T-helper 2 cell treated with Interferon-gamma antibody and Interleukin-4, amounts not matched to agents 5 μg/mL and 100 μg/mL, for 36 hours (primary cell): ENCODE results near the gene ATOH8.

Experiments used
- DNase-seq: peaks from one replicate; pipeline ENCODE4 v3.0.0; 2021; ENCODE audit warnings: low spot score
- H3K27ac Mint-ChIP-seq: one replicate; pipeline ENCODE4 v1.8.0; 2021; ENCODE audit warnings: mild to moderate bottlenecking, mixed read lengths
- H3K27me3 Mint-ChIP-seq: one replicate; pipeline ENCODE4 v1.8.0; 2021; ENCODE audit warnings: low read depth, mixed read lengths
- H3K36me3 Mint-ChIP-seq: one replicate; pipeline ENCODE4 v1.8.0; 2021; ENCODE audit warnings: low read depth, mixed read lengths
- H3K4me1 Mint-ChIP-seq: one replicate; pipeline ENCODE4 v1.8.0; 2021; ENCODE audit warnings: low read depth, mixed read lengths
- H3K4me3 Mint-ChIP-seq: one replicate; pipeline ENCODE4 v1.8.0; 2022; ENCODE audit warnings: mild to moderate bottlenecking, moderate library complexity, mixed read lengths
- H3K9me3 Mint-ChIP-seq: one replicate; pipeline ENCODE4 v1.8.0; 2021; ENCODE audit warnings: mixed read lengths

The ATOH8 gene

GRCh38 chr2:85736456-85737355, 17.1 kb upstream of the ATOH8 start:
- no peak for DNase-seq
- no peaks in the 10 kb centered on the region for H3K4me1 Mint-ChIP-seq
- no peaks in the 10 kb centered on the region for H3K36me3 Mint-ChIP-seq
- no peak overlapping the region for H3K27ac Mint-ChIP-seq
- no peaks in the 10 kb centered on the region for H3K9me3 Mint-ChIP-seq
- no peak overlapping the region for H3K4me3 Mint-ChIP-seq
- H3K27me3 Mint-ChIP-seq = peaks cover 44% of the 10 kb centered on the region

- DNase-seq = no peak
These were observed 16.3 kb upstream of the ATOH8 start for GRCh38 chr2:85737481-85737880.

DNA sequence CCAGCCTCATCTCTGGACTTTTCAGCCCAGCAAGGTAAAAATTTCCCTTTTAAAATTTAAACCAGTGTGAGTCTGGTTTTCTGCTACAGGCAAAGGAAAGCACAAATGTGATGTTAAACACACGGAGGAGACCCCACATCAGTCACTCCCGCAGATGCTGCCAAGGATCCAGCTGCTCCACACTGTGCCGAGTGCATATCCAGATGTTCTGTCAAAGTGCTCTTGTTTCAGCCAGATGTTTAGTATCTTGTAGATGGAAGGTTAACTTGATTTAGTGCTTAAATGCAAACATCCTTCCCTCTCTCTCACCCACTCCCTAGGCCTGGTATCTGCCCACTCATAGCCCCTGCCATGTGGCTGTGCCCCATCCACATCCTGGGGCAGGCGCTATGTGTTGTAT, 15.8 kb upstream of the ATOH8 start:
- no peaks in the 10 kb centered on the region for H3K36me3 Mint-ChIP-seq
- H3K4me1 Mint-ChIP-seq = peaks cover 1% of the 10 kb centered on the region
- no peak for DNase-seq
- H3K27ac Mint-ChIP-seq = no peak overlapping the region
- peaks cover 56% of the 10 kb centered on the region for H3K27me3 Mint-ChIP-seq
- no peaks in the 10 kb centered on the region for H3K9me3 Mint-ChIP-seq
- H3K4me3 Mint-ChIP-seq = no peak overlapping the region

More at GRCh38 chr2:85737481-85737880, 16.3 kb upstream of the ATOH8 start:
- Mint-ChIP-seq H3K4me1 (peaks cover 1% of the 10 kb centered on the region), H3K9me3 (no peaks in the 10 kb centered on the region), H3K4me3 (no peak overlapping the region), H3K27ac (no peak overlapping the region), H3K36me3 (no peaks in the 10 kb centered on the region), H3K27me3 (peaks cover 51% of the 10 kb centered on the region)

DNA sequence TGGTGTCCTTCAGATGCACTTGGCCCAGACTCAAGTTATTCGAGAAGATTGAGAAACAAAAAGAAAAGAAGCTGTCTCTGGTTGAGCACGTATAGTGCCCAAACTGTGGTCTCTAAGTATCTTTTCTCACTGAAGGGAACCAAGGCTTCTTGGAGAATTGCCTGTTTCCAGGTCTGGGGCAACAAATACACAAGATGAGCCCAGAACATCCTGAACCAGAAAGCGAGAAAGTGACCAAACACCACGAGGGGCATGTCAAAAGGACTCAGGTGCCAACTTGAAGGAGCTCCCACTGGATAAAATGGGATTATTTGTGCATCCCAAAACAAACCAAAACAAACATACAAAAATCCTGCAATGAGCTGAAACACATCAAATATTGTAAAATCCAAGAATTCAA, 13.6 kb upstream of the ATOH8 start:
- no peak overlapping the region for H3K4me3 Mint-ChIP-seq
- H3K27ac Mint-ChIP-seq = no peak overlapping the region
- H3K4me1 Mint-ChIP-seq = peaks cover 1% of the 10 kb centered on the region
- H3K36me3 Mint-ChIP-seq = no peaks in the 10 kb centered on the region
- no peak for DNase-seq
- no peaks in the 10 kb centered on the region for H3K9me3 Mint-ChIP-seq
- H3K27me3 Mint-ChIP-seq = peaks cover 67% of the 10 kb centered on the region

GRCh38 chr2:85741211-85741832, 12.5 kb upstream of the ATOH8 start:
- H3K27me3 Mint-ChIP-seq = peaks cover 71% of the 10 kb centered on the region
- DNase-seq = no peak
- H3K4me3 Mint-ChIP-seq = no peak overlapping the region
- peaks cover 1% of the 10 kb centered on the region for H3K4me1 Mint-ChIP-seq
- no peaks in the 10 kb centered on the region for H3K9me3 Mint-ChIP-seq
- H3K36me3 Mint-ChIP-seq = no peaks in the 10 kb centered on the region
- no peak overlapping the region for H3K27ac Mint-ChIP-seq

DNA sequence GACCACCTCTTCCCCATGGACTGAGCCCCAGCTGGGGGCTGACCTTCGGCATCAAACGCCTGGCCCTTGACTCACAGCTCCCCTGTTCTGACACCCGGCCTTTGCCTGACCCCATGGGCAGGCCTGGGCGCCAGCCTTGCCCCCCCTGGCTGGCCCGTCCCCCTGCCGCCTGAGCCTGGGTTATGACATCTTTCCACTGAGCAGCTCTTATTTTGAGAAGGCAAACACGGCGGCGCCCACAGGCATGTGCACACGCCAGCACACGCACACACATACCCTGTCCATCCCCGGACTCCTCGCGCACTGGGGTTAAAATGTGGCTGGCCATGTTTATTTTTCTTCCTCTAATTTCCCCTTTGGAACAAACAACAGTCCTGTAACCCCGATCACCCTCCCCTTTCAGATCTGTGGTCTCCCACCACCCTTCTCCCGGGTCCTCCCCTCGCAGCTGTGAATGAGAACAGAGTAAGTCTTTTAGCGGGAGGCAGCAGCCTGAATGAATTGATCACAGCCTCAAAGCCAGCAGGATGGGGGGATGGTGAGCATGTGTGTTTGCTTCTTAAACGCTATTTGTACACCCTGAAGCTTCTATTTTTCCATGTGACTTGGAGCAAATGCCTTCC, 11.8 kb upstream of the ATOH8 start:
- Mint-ChIP-seq H3K36me3 (no peaks in the 10 kb centered on the region), H3K27ac (no peak overlapping the region), H3K27me3 (peaks cover 72% of the 10 kb centered on the region), H3K4me1 (peaks cover 1% of the 10 kb centered on the region), H3K9me3 (no peaks in the 10 kb centered on the region), H3K4me3 (no peak overlapping the region)
- no peak for DNase-seq

- Mint-ChIP-seq H3K27ac (no peak overlapping the region), H3K36me3 (no peaks in the 10 kb centered on the region), H3K4me3 (no peak overlapping the region), H3K9me3 (no peaks in the 10 kb centered on the region), H3K4me1 (peaks cover 1% of the 10 kb centered on the region), H3K27me3 (peaks cover 78% of the 10 kb centered on the region)
- no peak for DNase-seq
These were observed 10.3 kb upstream of the ATOH8 start for GRCh38 chr2:85743304-85743978.

GRCh38 chr2:85744055-85744454, 9.7 kb upstream of the ATOH8 start:
- no peak overlapping the region for H3K4me3 Mint-ChIP-seq
- no peaks in the 10 kb centered on the region for H3K36me3 Mint-ChIP-seq
- peaks cover 1% of the 10 kb centered on the region for H3K4me1 Mint-ChIP-seq
- H3K27me3 Mint-ChIP-seq = peaks cover 78% of the 10 kb centered on the region
- H3K9me3 Mint-ChIP-seq = no peaks in the 10 kb centered on the region
- H3K27ac Mint-ChIP-seq = no peak overlapping the region
- DNase-seq = no peak

DNA sequence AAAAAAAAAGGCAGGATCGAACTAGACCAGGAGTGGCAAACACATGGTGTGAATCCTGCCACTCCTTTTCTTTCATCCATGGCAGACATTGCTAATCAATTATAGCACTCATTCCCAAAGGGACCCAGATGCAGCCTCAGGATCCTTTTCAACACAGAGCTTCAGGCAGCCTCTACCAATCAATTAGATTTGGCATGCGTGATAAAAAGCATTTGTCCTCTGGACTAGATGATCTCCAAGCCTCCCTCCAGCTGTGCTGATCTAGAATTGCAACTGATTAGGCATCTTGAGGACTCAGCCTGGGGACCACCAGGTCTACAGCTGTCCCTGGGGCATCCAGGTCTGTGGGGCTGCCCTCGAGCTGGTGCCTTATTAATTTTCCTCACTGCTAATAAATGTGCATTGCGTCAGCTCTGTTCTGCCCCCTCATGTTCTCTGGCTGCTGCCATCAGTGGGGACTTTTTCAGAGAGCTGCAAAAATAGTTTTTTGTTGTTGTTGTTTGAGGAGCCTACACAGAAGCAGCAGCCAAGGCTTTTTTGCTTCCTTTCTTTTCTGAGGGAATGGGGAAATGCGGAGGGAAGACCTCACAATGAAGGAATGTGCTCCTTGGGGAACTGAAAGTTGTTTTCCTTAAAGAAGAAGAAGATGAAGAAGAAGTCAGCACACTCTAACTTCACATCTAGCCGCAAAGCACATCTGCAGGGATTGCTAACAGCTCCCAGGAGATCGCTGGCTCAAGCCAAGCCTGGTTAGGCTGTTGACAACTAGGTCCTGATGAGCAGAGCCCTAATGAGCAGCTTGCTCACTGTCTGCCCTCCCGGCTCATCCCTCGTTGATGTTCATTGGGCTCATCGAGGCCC, 8.8 kb upstream of the ATOH8 start:
- Mint-ChIP-seq H3K27ac (no peak overlapping the region), H3K4me3 (no peak overlapping the region), H3K36me3 (no peaks in the 10 kb centered on the region), H3K27me3 (peaks cover 76% of the 10 kb centered on the region), H3K9me3 (no peaks in the 10 kb centered on the region), H3K4me1 (peaks cover 1% of the 10 kb centered on the region)
- DNase-seq = no peak

DNA sequence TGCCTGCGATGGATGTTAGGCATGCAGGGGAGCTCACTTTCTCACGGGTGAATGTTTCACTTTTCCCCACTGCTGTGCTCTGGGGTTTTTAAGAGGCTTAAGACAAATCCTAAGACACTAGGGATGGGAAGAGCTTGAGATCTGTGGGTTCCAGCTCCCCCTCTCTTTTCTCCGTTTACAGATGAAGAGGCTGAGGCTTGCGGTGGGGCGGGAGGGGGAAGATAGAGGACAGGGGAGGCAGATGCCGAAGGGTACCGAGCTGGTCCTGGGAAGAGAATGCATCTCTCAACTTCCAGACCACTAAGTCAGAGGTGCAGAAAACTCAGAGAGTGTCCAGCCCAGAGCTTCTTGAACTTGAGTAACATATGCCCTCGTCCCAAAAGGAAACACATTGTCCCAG, 8.2 kb upstream of the ATOH8 start:
- no peak overlapping the region for H3K4me3 Mint-ChIP-seq
- H3K9me3 Mint-ChIP-seq = no peaks in the 10 kb centered on the region
- no peak for DNase-seq
- H3K27ac Mint-ChIP-seq = no peak overlapping the region
- H3K36me3 Mint-ChIP-seq = no peaks in the 10 kb centered on the region
- H3K4me1 Mint-ChIP-seq = peaks cover 1% of the 10 kb centered on the region
- H3K27me3 Mint-ChIP-seq = peaks cover 75% of the 10 kb centered on the region

DNA sequence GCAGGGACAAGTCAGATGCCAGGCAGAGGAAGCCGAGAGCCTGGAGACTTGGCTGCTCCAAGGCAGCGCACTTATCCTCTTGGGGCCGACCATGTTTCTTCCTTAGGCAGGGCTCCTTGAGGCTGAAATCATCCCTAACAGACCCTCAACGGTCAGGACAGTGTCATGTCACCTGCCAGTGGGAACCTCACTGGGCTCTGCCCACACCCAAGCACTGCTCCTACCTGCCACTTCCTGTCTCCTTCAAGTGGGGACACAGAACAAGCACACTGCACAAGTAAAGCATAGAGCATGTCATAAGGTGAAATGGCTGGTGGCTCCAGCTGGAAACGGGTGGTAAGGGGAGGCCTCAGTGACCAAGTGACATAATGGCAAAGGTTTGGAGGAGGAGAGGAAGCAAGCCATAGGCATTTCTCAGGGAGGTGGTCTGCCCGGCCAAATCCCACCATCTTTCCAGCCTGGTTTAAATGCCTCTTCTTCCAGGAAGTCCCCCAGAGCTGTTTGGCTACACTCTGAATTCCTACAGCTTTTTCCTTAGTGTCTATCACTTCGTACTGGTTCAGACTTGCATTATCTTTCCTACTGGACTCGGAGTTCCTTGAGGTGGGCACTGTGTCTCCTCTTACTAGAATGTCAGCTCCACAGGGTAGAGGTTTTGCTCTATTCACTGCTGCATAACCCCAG, 7.3 kb upstream of the ATOH8 start:
- Mint-ChIP-seq H3K9me3 (no peaks in the 10 kb centered on the region), H3K27me3 (peaks cover 78% of the 10 kb centered on the region)

GRCh38 chr2:85747441-85747840, 6.3 kb upstream of the ATOH8 start:
- H3K27ac Mint-ChIP-seq = no peak overlapping the region

More for the DNA sequence above, 7.3 kb upstream of the ATOH8 start:
- H3K27ac Mint-ChIP-seq = no peak overlapping the region
- no peaks in the 10 kb centered on the region for H3K36me3 Mint-ChIP-seq
- no peak for DNase-seq
- H3K4me3 Mint-ChIP-seq = no peak overlapping the region
- H3K4me1 Mint-ChIP-seq = peaks cover 1% of the 10 kb centered on the region

More at GRCh38 chr2:85747441-85747840, 6.3 kb upstream of the ATOH8 start:
- H3K36me3 Mint-ChIP-seq = no peaks in the 10 kb centered on the region
- H3K4me1 Mint-ChIP-seq = no peaks in the 10 kb centered on the region
- H3K4me3 Mint-ChIP-seq = no peak overlapping the region
- H3K27me3 Mint-ChIP-seq = peaks cover 78% of the 10 kb centered on the region
- no peaks in the 10 kb centered on the region for H3K9me3 Mint-ChIP-seq
- no peak for DNase-seq
